HG03439 (cell line): ENCODE data around the gene MYO3B.

Experiments used
- ATAC-seq: cut with Tn5 transposase; IDR thresholded peaks from one replicate; pipeline ENCODE4 v1.9.1; 2021; ENCODE audit warnings: mild to moderate bottlenecking, moderate library complexity; ENCODE audit not compliant: unreplicated experiment

The MYO3B gene, protein sequence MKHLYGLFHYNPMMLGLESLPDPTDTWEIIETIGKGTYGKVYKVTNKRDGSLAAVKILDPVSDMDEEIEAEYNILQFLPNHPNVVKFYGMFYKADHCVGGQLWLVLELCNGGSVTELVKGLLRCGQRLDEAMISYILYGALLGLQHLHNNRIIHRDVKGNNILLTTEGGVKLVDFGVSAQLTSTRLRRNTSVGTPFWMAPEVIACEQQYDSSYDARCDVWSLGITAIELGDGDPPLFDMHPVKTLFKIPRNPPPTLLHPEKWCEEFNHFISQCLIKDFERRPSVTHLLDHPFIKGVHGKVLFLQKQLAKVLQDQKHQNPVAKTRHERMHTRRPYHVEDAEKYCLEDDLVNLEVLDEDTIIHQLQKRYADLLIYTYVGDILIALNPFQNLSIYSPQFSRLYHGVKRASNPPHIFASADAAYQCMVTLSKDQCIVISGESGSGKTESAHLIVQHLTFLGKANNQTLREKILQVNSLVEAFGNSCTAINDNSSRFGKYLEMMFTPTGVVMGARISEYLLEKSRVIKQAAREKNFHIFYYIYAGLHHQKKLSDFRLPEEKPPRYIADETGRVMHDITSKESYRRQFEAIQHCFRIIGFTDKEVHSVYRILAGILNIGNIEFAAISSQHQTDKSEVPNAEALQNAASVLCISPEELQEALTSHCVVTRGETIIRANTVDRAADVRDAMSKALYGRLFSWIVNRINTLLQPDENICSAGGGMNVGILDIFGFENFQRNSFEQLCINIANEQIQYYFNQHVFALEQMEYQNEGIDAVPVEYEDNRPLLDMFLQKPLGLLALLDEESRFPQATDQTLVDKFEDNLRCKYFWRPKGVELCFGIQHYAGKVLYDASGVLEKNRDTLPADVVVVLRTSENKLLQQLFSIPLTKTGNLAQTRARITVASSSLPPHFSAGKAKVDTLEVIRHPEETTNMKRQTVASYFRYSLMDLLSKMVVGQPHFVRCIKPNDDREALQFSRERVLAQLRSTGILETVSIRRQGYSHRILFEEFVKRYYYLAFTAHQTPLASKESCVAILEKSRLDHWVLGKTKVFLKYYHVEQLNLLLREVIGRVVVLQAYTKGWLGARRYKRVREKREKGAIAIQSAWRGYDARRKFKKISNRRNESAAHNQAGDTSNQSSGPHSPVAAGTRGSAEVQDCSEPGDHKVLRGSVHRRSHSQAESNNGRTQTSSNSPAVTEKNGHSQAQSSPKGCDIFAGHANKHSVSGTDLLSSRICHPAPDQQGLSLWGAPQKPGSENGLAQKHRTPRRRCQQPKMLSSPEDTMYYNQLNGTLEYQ (N-terminal part only)

GRCh38 chr2:170177950-170178781 is at the start of gene MYO3B:
Gene MYO3B, plus strand, starts transcription at chr2:170178147. Its CDS starts 141 bp downstream, at chr2:170178288.
- ATAC-seq, result peak; percentile 58

DNA sequence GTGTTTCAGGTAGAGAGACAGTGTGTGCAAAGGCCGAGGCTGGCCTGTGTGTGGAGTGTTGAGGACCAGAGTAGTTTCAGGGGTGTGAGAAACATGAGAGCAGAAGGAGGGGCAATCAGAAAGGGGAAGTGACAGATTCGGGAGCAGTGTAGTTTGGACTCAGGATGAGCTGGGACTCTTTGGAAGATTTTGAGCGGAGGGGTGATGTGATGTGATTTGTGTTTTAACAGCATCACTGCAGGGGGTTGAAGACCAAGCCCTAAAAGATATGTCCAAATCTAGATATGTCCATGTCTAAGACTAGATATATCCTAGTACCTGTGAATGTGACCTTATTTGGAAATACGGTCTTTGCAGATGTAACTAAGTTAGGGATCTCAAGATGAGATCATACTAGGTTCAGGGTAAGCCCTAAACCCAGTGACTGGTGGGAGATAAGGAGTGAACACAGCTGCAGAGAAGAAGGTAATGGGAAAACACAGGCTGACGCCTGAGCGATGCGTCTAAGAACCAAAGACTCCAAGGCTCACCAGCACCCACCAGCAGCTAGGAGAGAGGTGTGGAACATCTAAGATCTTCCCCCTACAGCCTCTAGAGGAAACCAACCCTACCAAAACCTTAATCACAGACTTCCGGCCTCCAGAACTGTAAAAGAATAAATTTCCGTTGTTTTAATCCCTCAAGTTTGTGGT is 38.5 kb upstream of the MYO3B start:
- ATAC-seq, result peak; percentile 36

DNA sequence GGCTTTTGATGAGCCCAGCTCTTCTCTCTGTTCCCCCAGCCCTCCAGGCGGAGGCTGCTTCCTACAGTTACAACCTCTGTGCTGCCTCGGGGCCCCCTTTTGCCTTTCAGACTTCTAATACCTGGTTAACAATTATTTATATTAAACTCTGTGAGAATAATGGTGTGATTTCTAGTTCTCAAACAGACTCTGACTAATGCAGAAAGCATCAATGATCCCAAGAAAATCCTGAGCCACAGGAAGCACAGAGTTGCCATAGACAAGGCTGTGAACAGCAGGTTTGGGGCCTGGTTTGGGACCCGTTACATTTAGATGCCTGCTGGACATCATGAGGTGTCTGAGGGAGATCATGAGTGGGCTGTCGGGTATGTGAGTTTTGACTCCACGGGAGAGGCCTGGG is 37.4 kb upstream of the MYO3B start:
- ATAC-seq, result no peak

- peak; percentile 55 for ATAC-seq
These were observed 36.1 kb upstream of the MYO3B start for GRCh38 chr2:170141865-170142264.

- ATAC-seq, result no peak
These were observed 35.4 kb upstream of the MYO3B start for GRCh38 chr2:170142502-170142901.

GRCh38 chr2:170143045-170143717 is 34.8 kb upstream of the MYO3B start:
- no peak for ATAC-seq

- ATAC-seq, result no peak
These were observed 33.2 kb upstream of the MYO3B start for GRCh38 chr2:170144761-170145160.

DNA sequence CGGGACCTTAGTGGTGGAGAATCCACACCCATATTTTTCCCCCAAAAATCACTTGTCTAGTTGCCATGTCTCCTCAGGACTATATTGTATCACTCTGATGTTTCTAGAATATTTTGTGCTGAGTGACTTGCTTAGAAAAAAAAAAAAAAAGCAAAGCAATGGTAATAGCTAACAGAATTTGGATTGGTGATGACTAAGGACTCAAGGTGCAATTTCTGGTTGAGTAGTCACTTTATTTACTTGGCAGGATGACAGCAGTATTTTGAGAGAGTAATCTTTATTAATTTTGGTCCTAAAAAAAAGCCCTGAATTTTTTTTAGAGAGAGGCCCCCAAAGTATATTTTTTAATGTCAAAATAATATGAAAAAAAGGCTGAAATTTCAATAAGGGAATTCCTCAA is 32.8 kb upstream of the MYO3B start:
- no peak for ATAC-seq

DNA sequence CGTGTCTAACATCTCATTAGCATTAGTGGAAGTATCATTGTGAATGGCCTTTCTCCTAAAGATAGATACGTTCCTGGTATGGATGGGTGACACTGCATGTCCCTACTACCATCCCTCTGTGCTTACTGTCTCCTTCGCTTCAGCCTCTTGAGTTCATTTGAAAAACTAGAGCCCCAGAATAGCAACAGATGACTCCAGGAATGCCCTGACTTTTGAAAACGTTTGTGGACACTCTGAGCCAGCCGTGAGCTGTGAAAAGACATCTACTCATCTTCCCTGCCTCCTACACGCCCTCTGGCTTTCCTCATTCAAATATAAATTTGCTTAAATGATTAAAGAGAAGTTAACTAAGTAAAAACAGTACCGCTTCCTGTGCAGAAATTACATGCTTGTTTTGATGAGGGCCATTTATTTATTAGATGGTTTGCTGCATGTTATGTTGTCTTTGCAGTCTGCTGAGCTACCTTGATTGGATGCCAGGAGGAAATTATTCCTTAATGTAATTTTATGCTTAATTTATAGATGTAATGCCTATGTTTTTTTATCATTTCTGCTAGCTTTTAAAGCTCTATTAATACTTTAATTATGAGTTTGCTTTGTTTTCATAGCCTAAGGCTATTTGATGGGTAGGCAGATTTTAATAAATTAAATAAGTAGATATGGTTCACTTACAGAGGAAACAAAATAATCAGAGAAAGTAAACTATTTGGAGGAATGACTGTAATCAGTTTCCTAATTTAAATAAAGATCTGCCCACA is 32.1 kb upstream of the MYO3B start:
- no peak for ATAC-seq

DNA sequence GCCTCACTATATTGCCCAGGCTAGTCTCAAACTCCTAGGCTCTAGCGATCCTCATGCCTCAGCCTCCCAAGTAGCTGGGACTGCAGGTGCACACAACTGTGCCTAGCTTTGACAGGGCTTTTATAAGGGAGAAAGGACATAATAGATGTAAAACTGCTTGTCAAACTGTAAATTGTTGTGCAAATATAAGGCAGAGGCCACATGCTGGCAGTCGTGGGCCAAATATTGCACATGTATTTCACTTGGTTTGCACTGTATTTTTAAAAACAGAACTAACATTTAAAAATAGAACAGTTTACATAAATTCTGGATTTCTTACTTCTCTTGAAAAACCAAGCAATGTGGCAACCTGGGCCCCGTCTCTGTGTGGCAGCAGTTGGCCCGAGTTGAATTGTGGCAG is 31.2 kb upstream of the MYO3B start:
- no peak for ATAC-seq

GRCh38 chr2:170147576-170147975 is 30.4 kb upstream of the MYO3B start:
- no peak for ATAC-seq

DNA sequence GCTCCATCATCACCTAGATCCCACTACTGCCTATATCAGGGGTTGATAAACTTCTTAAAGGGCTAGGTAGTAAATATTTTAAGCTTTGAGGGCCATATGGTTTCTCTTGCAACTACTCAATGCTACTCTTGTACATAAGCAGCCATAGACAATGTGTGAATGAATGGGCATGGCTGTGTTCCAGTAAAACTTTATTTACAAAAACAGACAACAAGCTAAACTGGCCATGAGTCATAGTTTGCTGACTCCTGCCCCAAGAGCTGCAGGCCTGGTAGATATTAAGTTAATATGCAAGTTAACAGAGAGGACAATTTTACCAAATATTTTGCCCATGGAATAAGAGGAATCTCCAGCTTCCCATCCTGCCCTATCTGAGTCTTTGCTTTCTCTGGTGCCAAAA is 29.8 kb upstream of the MYO3B start:
- ATAC-seq, result no peak

- ATAC-seq, result no peak
These were observed 25.5 kb upstream of the MYO3B start for GRCh38 chr2:170152421-170152820.

DNA sequence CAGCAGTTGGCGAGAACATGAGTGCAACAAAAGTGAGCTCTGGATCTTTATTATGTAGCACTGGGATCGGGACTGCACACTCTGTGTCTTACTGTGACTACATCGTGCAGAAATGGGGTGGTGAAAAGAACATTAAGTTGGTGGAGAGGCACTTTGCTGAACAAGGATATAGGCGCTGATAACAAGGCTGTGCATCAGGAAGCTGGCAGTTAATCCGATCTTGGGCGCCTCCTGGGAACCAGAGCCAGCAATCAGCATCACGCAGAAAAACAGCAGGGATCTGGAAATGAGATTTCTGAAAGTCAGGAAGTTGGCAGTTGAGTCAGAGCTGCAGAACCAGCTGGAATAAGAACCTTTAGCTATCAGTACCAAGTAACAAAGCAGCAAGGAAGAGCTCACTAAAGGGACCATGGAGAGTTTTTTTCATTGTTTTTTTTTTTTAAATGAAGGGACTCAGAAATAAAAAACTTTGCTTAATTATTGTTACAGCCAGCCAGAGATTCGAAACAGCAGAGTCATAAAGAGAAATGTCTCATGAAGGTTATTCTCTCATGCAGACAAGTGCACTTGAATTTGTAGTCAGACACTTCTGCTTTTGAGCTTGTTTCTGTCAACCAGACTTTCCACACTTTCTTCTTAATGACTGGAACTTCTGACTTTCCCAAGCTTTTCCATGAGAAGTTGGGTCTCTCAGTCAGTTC is 22.8 kb upstream of the MYO3B start:
- peak; percentile 46 for ATAC-seq

GRCh38 chr2:170155723-170156253 is 22.2 kb upstream of the MYO3B start:
- no peak for ATAC-seq

DNA sequence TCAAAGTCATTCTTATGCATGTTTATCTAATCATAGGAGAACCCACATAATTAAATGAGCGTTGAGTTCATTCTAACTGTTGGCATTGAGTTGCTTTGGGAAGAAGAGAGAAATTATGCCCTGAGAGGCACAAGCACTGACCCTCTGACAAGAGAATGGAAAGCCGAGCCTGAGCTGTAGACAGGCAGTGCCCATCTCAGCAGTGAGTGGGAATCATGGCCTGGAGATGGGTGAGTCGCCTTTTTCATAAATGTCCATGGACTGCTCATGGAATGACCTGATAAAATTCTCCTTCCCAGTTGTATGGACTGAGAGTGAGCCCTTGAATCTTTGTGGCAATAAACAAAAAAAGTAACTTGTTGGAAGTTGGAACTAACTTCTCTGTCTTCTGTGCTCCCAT is 21.4 kb upstream of the MYO3B start:
- ATAC-seq, result no peak

- no peak for ATAC-seq
These were observed 20.8 kb upstream of the MYO3B start for GRCh38 chr2:170157025-170157684.
